ENCODE data around the gene RXRB. TPM values are rescaled to one million over a fixed set of nuclear protein-coding genes. Genes with fewer than 3 reads are reported as not detected.
"Not testable (repeated sequence)": the region's sequence is repeated elsewhere in the genome, so short reads cannot be mapped to it uniquely, and the experiment has no call there.

Gene RXRB
- total RNA-seq, 2 experiments from 2014 or later, result 44.0 to 45.0 TPM

DNA sequence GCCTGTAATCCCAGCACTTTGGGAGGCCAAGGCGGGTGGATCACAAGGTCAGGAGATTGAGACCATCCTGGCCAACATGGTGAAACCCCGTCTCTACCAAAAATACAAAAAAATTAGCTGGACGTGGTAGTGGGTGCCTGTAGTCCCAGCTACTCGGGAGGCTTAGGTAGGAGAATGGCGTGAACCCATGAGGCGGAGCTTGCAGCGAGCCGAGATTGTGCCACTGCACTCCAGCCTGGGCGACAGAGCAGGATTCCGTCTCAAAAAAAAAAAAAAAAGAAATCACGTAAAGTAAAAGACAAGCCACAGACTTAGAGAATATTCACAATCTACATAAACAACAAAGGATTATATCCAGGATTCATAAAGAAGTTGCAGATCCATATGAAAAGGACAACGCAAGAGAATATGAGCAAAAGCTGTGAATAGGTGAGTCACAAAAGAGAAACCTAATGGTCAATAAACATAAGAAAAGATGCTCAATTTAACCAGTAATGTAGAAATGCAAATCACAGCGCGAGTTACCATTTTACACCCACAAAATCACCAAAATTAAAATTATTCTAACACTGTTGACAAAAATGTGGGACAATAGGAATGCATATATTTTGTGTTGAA, 26.1 kb upstream of the RXRB start:
- CTCF ChIA-PET, result interaction anchor here (1.2 kb wide), 1 partner anchor 22 kb away, joined by 3 read pairs; no protein-coding TSS in a partner anchor
- H3K27ac Mint-ChIP-seq, H3K4me1 Mint-ChIP-seq: not testable (repeated sequence)

DNA sequence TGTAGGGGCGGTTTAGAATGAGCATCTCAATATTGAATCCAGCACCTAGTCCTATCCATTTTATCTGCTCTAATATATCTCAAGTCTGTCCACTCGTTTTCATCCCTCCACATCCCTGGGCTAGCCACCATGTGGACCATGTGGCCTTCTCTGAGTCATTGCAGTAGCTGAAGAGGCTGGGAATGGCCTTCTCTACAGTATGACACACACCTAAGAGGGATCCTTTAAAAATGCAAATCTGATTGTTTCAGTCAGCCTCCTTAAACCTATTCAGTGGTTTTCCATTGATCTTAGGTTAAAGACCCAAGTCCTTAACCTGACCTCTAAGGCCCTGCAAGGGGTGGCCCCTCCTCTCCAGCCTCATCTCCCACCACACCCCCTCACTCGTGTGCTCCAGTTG, 17.2 kb upstream of the RXRB start:
- CTCF ChIA-PET, result interaction anchor here (2.0 kb wide), 1 partner anchor 31 kb away, joined by 6 read pairs; no protein-coding TSS in a partner anchor
- H3K4me1 Mint-ChIP-seq, result peaks cover 13% of the 10 kb centered on the region
- H3K4me3 Mint-ChIP-seq, result no peak overlapping the region
- no peaks in the 10 kb centered on the region for H3K9me3 Mint-ChIP-seq
- POLR2A ChIA-PET, result no interaction called here
- no peak overlapping the region for H3K27ac Mint-ChIP-seq
- DNase-seq, result no peak
- H3K27me3 Mint-ChIP-seq, result peaks cover 62% of the 10 kb centered on the region
- H3K36me3 Mint-ChIP-seq (ENCODE audit: low read depth), result peaks cover 7% of the 10 kb centered on the region

More for the DNA sequence above, 26.1 kb upstream of the RXRB start:
- DNase-seq; H3K36me3 Mint-ChIP-seq (ENCODE audit: low read depth); H3K9me3 Mint-ChIP-seq; H3K4me3 Mint-ChIP-seq; POLR2A ChIA-PET: not testable (repeated sequence)
- peaks cover 52% of the 10 kb centered on the region for H3K27me3 Mint-ChIP-seq

DNA sequence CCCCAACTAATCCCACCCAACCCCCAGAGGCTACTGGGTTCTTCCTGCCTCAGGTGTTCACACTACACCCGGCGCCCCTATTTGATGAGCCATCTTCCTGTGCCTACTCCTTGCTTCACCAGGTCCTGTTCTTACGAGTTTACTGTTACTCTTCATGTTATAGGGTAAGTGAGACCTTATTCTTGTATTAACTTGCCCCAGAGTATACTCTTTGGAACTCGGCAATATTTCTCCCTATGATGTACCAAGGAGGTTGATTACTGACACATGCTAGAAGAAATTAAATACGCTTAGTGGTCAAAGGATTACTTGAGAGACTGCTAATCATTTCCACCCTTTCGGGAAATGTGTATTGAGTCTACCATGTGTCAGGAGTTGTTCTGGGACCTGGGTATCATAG, 16.8 kb upstream of the RXRB start:
- no peak for DNase-seq
- ChIA-PET CTCF (no interaction called here), POLR2A (interaction anchor here (1.1 kb wide), 1 partner anchor 9 kb away, joined by 4 read pairs; the partner anchor contains the start of gene RING1)
- H3K27ac Mint-ChIP-seq, result no peak overlapping the region
- H3K9me3 Mint-ChIP-seq, result no peaks in the 10 kb centered on the region
- no peak overlapping the region for H3K4me3 Mint-ChIP-seq
- H3K4me1 Mint-ChIP-seq, result peaks cover 16% of the 10 kb centered on the region
- H3K27me3 Mint-ChIP-seq, result peaks cover 60% of the 10 kb centered on the region
- H3K36me3 Mint-ChIP-seq (ENCODE audit: low read depth), result peaks cover 11% of the 10 kb centered on the region

DNA sequence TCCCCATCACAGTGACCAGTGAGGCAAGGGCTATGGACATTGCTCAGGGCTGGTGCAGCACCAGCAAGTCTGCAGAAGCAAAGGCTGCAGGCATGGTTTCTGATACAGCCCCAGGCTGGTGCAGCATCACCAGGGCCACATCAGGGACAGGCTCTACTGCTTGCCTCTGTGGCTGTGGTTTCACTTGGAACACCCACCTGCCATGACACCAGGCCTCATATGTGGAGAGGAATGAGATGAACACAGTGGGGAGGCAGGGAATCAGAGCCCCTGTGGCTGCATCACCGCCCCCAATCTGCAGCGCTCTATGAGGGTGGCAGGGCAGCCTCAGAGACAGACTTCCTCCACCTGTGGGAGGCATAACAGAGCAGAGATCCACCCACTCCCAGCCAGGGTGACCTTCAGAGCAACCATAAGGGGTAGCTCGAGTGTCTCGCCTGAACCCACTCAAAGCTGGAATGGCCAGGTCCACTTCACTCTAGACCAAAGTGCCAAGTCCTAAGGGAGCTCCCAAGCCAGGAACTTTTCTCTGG, 15.7 kb upstream of the RXRB start:
- H3K9me3 Mint-ChIP-seq, result no peaks in the 10 kb centered on the region
- ChIA-PET CTCF (no interaction called here), POLR2A (interaction anchor here (1.1 kb wide), 1 partner anchor 8 kb away, joined by 4 read pairs; the partner anchor contains the start of gene RING1)
- DNase-seq, result no peak
- peaks cover 16% of the 10 kb centered on the region for H3K4me1 Mint-ChIP-seq
- peaks cover 52% of the 10 kb centered on the region for H3K27me3 Mint-ChIP-seq
- no peak overlapping the region for H3K4me3 Mint-ChIP-seq
- peaks cover 15% of the 10 kb centered on the region for H3K36me3 Mint-ChIP-seq (ENCODE audit: low read depth)
- H3K27ac Mint-ChIP-seq, result no peak overlapping the region

DNA sequence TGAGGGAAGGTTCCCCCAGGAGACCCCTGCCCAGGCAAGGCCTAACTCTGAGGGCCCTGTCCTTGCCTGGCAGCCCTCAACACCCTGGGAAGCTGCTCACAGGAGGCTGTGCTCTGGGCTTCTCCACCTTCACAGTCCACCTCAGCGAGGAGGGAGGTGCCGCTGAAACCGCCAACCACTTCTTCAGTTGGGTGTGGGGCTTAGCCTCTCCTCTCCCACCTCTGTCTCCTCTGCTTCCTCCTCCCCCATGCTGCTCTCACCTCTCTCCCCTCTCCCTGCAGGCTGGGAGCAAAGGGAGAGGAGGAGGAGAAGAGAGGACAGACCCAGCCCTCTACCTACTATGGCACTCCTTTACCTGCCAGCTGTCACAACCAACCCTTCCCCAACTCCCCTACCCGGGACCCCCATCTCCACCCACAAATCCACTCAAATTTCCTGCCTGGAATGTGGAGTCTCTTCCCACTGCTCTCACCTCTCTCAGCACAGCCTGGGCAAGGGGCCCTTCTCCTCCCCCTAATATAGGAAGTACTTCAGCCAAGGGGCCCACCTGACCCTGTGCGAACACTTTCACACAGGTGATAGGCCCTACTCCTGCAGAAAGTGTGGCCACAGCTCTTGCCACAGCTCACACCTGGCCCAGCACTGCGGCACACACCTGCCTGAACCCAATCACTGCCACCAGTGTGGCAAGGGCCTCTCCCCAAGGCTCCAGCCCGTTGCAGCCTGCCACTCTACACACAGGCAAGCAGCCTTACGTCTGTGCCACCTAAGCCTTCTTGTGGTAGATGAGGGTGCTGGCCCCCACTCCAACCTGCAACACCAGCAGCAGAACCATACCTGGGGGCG, 15.0 kb upstream of the RXRB start:
- Mint-ChIP-seq H3K27ac (no peak overlapping the region), H3K4me3 (no peak overlapping the region)
- CTCF ChIA-PET, result no interaction called here

DNA sequence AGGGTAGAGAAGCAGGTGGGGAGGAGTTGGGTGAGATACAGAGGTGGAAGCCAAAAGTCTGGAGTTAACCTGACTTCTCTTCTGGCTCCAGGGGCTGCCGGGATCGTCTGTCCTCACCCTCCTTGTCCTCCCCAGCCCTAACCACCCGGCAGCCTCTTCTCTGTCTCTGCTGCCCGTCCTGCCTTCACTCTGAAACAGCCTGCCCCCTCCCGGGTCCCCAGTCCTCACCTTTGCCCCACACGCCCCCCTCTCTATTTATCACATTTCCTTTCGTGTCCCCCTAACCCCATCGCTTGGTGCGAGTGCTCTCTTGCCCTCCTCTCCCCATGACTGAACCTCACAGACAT, 13.5 kb upstream of the RXRB start:
- POLR2A ChIA-PET, result no interaction called here

More for the DNA sequence above, 15.0 kb upstream of the RXRB start:
- POLR2A ChIA-PET, result no interaction called here
- Mint-ChIP-seq H3K4me1 (peaks cover 16% of the 10 kb centered on the region), H3K27me3 (peaks cover 51% of the 10 kb centered on the region), H3K9me3 (no peaks in the 10 kb centered on the region), H3K36me3 (ENCODE audit: low read depth) (peaks cover 17% of the 10 kb centered on the region)
- DNase-seq, result no peak

DNA sequence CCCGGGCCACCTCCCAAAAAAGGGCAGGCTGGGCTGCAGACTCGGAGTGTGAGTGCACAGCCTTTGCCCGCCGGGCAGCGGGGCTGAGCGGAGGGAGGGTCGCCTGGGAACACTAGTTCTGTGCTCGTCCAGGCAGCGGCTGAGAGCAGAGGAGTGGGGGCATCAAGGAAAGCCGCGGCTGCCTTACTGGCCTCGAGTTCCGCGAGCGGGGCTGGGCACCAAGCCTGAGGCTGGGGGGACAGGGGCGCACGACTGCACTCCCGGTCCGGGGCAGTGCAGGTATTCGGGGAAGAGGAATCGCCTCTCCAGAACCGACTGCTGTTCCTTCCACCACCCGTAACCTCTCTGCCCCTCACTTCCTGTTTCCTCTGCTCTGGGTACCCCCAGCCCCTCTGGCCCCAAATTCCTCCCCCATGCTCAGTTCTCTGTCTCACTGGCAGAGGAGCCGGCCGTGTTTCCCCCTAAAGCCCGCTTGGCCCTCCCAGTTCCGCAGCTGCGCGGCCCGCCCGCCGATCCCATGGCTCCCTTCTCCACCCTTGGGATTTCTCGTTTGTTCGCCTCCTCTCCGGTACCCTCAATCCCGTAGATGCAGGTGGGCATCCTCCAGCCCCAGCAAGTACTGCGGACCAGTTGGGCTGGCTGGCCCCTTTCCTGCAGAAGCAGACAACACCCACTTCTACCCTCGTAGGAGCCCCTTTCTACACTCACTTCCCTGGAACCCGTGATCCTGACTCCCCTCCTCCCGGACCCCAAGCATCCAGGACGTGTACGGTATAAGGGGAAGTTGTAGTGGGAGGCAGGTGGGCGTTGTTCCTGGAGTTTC, 12.9 kb upstream of the RXRB start:
- CTCF ChIA-PET, result no interaction called here
- peaks cover 29% of the 10 kb centered on the region for H3K36me3 Mint-ChIP-seq (ENCODE audit: low read depth)
- no peak for DNase-seq
- H3K4me1 Mint-ChIP-seq, result peaks cover 31% of the 10 kb centered on the region
- H3K27ac Mint-ChIP-seq, result no peak overlapping the region
- no peaks in the 10 kb centered on the region for H3K9me3 Mint-ChIP-seq
- no peak overlapping the region for H3K4me3 Mint-ChIP-seq
- POLR2A ChIA-PET, result no interaction called here
- peaks cover 46% of the 10 kb centered on the region for H3K27me3 Mint-ChIP-seq

More for the DNA sequence above, 13.5 kb upstream of the RXRB start:
- Mint-ChIP-seq H3K4me3 (no peak overlapping the region), H3K9me3 (no peaks in the 10 kb centered on the region), H3K36me3 (ENCODE audit: low read depth) (peaks cover 29% of the 10 kb centered on the region), H3K4me1 (peaks cover 28% of the 10 kb centered on the region), H3K27me3 (peaks cover 49% of the 10 kb centered on the region), H3K27ac (no peak overlapping the region)
- DNase-seq, result no peak
- CTCF ChIA-PET, result no interaction called here

DNA sequence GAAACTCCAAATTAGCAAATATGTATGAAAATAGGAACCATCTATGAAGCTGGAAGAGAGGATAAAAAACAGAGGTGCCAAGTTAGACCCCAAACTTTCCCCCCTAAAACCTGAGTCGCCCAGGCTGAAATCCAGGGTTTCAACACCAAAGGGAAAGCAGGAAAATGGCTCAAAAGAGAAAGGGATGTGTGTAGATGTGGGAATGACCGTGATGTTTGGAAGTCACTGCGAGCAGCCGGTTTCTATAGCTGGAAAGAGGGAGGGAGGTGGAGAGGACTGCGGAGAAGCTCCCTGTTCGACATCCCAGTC, 12.3 kb upstream of the RXRB start:
- H3K27me3 Mint-ChIP-seq, result peaks cover 40% of the 10 kb centered on the region
- POLR2A ChIA-PET, result no interaction called here
- H3K27ac Mint-ChIP-seq, result no peak overlapping the region
- peaks cover 31% of the 10 kb centered on the region for H3K4me1 Mint-ChIP-seq
- CTCF ChIA-PET, result no interaction called here
- no peaks in the 10 kb centered on the region for H3K9me3 Mint-ChIP-seq
- H3K4me3 Mint-ChIP-seq, result no peak overlapping the region
- peaks cover 29% of the 10 kb centered on the region for H3K36me3 Mint-ChIP-seq (ENCODE audit: low read depth)
- no peak for DNase-seq

DNA sequence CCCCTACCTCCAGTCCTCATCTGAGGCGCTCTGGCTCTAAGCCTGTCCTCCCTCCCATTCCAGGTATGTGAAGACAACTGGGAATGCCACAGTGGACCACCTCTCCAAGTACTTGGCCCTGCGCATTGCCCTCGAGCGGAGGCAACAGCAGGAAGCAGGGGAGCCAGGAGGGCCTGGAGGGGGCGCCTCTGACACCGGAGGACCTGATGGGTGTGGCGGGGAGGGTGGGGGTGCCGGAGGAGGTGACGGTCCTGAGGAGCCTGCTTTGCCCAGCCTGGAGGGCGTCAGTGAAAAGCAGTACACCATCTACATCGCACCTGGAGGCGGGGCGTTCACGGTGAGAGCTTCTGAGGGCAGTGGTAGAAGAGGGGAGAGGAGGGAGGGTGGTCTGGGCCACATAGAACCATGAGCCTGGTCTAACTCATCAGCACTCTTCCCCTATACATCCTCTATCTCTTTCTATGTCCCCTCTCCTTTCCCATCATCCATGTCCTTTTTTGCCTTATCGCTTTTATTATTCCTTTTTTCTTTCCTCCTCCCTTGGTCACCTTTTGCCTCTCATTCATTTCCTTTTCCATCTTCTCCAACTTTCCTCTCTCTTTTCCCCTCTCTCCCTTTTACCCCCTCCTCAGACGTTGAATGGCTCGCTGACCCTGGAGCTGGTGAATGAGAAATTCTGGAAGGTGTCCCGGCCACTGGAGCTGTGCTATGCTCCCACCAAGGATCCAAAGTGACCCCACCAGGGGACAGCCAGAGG, 11.4 kb upstream of the RXRB start:
- Mint-ChIP-seq H3K36me3 (ENCODE audit: low read depth) (peaks cover 29% of the 10 kb centered on the region), H3K4me3 (no peak overlapping the region), H3K4me1 (peaks cover 33% of the 10 kb centered on the region), H3K27ac (no peak overlapping the region), H3K27me3 (peaks cover 35% of the 10 kb centered on the region), H3K9me3 (no peaks in the 10 kb centered on the region)
- POLR2A ChIA-PET, result no interaction called here
- DNase-seq, result no peak
- CTCF ChIA-PET, result no interaction called here

DNA sequence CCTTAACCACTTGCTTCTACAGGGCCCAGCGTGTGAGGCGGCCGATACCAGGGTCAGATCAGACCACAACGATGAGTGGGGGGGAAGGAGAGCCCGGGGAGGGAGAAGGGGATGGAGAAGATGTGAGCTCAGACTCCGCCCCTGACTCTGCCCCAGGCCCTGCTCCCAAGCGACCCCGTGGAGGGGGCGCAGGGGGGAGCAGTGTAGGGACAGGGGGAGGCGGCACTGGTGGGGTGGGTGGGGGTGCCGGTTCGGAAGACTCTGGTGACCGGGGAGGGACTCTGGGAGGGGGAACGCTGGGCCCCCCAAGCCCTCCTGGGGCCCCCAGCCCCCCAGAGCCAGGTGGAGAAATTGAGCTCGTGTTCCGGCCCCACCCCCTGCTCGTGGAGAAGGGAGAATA, 10.7 kb upstream of the RXRB start:
- CTCF ChIA-PET, result interaction anchor here (1.0 kb wide), 1 partner anchor 13 kb away, joined by 4 read pairs; no protein-coding TSS in a partner anchor
- no peak for DNase-seq
- Mint-ChIP-seq H3K9me3 (no peaks in the 10 kb centered on the region), H3K27ac (no peak overlapping the region), H3K36me3 (ENCODE audit: low read depth) (peaks cover 29% of the 10 kb centered on the region), H3K27me3 (peaks cover 35% of the 10 kb centered on the region), H3K4me3 (no peak overlapping the region), H3K4me1 (peaks cover 39% of the 10 kb centered on the region)
- POLR2A ChIA-PET, result no interaction called here

DNA sequence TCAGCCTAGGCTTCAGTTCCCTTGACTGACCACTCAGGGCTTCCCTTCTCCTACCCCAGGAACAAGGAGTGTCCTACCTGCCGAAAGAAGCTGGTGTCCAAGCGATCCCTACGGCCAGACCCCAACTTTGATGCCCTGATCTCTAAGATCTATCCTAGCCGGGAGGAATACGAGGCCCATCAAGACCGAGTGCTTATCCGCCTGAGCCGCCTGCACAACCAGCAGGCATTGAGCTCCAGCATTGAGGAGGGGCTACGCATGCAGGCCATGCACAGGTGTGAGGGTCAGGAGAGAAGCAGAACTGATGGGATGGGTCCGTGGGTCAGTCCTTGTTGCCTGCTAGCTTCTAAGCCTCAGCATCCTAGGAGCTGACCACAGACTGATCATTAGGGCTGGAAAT, 9.4 kb upstream of the RXRB start:
- peaks cover 52% of the 10 kb centered on the region for H3K4me1 Mint-ChIP-seq
- H3K4me3 Mint-ChIP-seq, result peak overlapping the region; percentile 80
- no peak overlapping the region for H3K27ac Mint-ChIP-seq
- no peaks in the 10 kb centered on the region for H3K9me3 Mint-ChIP-seq
- H3K27me3 Mint-ChIP-seq, result peaks cover 25% of the 10 kb centered on the region
- DNase-seq, result no peak
- H3K36me3 Mint-ChIP-seq (ENCODE audit: low read depth), result peaks cover 29% of the 10 kb centered on the region
- ChIA-PET CTCF (interaction anchor here (1.0 to 1.8 kb wide), 2 partner anchors 12 to 39 kb away, joined by 4 to 11 read pairs; no protein-coding TSS in a partner anchor), POLR2A (interaction anchor here (3.5 kb wide), 1 partner anchor 38 kb away, joined by 34 read pairs; no protein-coding TSS in a partner anchor)

All from activated CD4-positive, alpha-beta memory T cell treated with anti-CD3 and anti-CD28 coated beads, Interleukin-2, amount 10 ng/mL, durations not matched to agents 7 days and 5 days (primary cell).